GM19023 (cell line): Measurements from ENCODE around the gene ADAMTS1.
"Not testable (repeated sequence)": the region's sequence is repeated elsewhere in the genome, so short reads cannot be mapped to it uniquely, and the experiment has no call there.

ENCODE experiments used
- ATAC-seq: cut with Tn5 transposase; IDR thresholded peaks from one replicate; pipeline ENCODE4 v1.9.1; 2021; ENCODE audit warnings: mild to moderate bottlenecking, moderate library complexity; ENCODE audit not compliant: unreplicated experiment

Gene ADAMTS1

DNA sequence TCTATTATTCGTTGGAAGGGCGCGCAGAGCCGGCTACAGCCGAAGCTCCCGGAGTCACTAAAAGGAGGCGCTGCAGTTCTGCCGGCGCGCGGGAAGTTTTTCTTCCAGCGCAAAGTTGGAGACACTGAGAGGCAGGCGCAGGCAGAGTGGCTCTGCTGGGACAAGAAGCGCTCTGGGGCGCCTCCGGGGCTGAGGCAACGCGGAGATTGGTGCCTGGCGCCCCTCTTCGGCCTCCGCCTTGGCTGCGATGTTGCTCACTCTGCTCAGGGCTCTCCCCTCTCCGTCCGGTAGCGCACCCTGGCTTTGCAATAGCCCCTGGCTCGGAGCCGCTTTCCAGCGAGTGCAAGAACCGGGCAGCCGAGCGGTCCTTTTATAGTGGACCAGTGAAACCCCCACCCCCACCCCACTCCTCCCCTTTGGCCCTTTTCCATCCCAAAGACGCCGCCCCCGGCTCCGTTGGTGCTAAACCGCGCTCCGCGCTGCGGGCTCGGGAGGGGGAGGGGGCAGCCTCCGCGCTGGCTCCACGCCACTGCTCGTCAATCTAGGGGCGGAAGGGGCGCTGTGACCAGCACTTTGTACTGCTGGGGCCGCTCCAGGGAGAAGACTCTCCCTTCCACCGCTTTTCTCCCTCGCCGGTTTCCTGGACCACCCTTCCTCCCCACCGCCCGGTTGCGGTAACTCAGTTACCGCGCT lies at the start of gene ADAMTS1:
Gene ADAMTS1, minus strand, starts transcription at position 344 of the 693 bp plus-strand sequence. CDS start 455 bp downstream, outside the sequence.
- ATAC-seq = no peak

DNA sequence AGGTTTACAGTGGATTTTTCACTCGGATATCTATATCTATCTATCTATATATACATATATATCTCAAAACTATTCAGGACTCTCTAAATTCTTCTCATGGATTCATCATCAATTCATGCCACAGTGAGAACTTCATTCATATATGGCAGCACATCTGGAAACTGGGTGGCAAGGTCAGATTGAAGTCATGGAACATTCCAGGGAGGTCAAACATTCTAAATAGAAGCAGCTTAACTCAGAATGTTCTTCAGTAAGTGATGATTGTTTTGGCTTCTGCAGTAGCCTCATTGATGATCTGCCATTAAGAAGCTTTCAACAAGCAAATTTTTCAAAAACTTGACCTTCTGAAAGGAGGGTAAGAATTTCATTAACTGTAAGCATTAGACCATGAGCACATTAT lies 46.9 kb upstream of the ADAMTS1 start:
- ATAC-seq = no peak

DNA sequence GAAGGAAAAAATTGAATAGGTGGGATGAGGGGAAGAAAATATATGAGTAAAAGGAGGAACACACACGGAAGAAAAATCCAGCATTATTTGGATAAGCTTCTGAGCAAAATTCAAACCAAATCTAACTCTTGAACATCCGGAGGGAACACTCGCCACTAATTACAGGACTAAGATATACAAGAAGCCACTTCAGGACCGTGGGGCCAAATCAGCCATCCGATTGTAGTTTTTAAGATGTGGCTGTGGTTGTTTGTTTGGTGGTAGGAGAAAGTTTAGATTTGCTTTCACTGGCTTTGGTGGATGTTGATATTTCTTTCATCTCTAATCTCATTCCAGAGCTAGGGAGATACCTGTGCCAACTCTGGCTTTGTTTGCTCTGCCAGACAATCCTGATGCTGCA lies 43.7 kb upstream of the ADAMTS1 start:
- no peak for ATAC-seq

DNA sequence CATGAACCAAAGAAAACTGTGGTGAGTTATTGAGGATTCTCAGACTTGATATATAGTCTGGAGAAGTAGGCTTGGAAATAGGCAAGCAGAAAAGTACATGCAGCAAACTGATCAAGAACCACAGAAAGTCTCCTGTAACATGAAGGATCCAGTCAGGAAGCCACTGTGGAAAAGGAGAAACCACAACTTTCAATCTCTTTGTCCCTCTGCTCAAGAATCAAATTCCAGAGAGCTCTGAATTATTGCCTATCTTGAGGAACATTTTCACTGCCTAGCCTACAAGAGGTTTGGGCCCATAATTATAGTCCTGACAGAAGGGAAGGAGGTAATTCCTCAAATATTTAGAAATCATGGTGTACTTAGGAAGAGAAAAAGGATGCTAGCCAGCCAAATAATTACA lies 43.0 kb upstream of the ADAMTS1 start:
- no peak for ATAC-seq

DNA sequence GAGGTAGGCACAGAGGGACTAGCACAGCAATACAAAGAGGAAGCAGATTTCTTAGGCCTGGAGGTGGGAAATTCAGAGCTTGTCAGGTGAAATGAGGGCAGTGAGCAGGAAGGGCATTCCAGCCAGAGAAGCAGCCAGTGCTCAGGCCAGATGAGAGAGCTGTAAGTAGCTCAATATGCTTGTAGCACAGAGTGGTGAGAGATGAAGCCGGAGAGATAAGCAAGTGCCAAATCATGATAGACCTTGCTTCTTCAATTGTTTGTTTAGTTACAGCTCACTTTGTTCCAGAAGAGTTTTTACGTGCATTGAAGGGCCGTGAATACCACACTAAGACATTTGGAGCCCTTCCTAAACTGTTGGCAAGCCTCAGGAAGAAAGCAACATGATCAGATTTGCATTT lies 42.0 kb upstream of the ADAMTS1 start:
- ATAC-seq = no peak

DNA sequence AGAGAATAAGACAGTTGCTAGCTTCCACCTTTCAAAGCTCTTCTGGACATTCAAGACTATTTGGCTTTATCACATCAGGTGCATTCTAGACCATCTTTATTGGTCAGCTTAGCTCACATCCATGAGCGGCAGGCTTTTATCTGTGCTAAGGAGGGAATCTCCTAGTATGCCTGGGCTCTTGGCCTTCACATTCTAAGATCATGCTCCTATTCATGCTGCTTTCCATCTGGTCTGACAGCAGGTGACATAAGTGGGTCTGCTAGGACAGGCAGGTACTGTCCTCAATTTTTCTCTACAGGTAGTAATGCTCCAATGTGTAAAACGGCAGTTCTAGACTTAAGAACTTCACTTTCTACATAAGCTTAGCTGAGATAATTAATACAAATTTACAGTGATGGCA lies 39.2 kb upstream of the ADAMTS1 start:
- ATAC-seq = no peak

DNA sequence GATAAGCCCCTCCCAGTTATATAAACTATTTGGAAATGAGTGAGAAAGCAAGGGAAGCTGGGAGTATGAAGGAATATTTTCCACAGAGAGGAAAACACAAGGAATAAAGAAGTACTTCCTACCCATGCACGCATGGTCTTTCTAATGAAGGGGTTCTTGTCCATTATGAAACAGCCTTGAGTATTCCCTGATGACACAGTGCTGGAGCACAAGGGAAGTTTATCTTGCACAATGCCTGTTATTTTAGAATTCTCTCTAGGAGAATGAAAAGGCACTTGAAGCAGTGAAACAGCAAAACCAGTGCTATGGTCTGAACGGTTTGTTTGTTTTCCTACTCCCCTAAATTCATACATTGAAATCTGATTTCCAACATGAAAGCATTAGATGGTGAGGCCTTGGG lies 38.6 kb upstream of the ADAMTS1 start:
- no peak for ATAC-seq

DNA sequence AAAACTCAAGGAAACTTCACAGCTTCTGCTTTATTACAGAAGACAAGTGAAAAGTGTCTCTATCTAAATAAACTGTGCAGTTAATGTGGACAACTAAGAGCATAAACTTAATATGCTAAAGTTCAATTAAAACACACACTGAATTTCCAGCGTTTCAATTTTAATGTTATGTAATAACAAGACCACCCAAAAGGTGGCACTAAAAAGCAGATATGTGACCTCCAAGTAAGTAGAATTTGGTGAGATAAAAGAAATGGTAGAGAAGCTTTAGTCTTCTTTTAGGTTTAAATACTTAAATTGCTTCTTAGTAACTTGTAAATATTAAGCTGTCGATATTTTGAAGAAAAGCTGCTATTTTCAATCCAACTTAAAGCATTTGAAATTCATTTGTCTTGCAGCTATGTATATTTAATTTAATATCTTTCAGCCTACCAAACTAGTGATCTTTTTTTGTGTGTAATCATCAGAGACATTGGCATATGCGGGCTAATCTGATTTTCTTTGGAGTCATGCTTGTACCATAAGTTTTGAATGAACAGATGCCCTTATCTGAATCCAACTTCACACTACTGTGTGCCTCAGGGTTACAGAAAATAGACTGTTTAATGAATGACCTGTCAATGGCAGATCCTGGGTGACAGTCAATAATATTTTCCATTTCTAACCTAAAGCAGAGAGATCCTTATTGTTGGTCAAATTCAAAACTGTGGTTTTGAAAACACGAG lies 36.5 kb upstream of the ADAMTS1 start:
- no peak for ATAC-seq

DNA sequence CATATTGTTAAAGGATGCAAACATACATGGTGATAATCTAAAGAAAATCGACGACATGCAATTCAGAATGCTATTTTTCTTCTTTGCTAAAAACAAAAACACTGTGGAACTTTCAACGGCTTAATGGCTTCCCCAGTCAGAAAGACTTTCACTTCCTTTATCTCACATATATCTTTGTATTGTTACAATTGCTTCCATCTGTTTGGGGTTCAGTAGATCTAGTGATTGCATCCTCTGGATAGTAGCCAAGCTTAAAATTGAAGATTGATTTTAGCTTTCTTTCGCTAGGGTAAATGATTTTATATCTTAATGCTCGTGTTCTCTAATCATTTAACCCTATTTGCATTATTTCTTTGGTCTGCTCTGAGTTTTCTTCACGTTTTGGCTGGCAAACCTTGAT lies 31.8 kb upstream of the ADAMTS1 start:
- ATAC-seq = no peak

DNA sequence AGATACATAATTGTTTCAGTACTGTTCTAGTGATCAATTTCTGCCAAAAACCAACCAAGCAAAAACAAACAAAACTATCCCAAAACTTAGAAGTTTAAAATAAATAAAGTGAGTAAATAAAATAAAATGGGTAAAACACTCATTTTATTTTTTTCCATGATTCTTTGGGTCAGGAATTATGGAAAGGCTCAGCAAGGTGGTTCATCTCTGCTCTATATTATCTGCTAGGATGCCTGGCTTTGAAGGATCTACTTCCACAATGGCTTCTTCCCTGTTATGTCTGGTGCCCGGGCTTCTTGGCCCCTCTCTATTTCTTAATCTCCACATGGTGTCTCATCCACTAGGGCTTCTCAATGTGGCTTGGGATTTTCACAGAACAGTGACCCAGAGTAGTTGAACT lies 29.1 kb upstream of the ADAMTS1 start:
- no peak for ATAC-seq

DNA sequence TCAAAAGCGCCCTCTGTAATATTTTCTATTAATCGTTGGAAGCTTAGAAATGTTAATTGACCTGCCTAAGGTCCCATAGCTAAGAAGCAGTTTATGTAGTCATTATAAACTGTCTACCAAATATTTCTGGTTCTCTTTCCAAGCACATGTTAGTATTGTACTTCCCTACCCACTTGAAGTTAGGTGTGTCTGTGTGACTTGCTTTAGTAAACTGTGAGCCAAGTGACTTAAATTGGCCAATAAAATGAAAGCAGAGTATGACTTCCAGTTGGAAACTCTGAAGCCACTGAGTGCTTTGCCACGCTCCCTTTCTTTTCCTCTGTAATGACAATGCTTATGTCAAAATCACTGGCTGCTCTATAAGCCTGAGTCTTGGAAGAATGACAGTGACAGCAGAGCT lies 20.6 kb upstream of the ADAMTS1 start:
- ATAC-seq = no peak

DNA sequence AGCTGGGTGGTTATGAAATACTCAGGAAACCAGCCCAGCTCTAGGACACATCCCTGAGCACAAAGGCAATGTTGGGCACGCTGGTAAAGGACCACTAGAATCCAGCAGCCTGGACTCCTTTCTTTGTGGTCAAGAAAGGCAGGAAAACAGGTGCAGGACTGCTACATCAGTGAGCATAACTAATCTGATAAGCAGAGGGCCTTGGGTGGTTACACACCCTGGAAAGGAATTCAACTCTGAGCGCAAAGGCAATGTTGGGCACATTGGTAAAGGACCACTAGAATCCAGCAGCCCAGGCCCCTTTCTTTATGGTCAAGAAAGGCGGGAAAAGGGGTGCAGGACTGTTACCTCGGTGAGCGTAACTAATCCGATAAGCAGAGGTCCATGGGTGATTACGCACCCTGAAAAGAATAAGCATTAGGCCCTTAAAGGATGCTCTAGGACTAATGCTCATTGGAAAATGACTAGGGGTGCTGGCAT lies 11.7 kb upstream of the ADAMTS1 start:
- not testable (repeated sequence) for ATAC-seq

DNA sequence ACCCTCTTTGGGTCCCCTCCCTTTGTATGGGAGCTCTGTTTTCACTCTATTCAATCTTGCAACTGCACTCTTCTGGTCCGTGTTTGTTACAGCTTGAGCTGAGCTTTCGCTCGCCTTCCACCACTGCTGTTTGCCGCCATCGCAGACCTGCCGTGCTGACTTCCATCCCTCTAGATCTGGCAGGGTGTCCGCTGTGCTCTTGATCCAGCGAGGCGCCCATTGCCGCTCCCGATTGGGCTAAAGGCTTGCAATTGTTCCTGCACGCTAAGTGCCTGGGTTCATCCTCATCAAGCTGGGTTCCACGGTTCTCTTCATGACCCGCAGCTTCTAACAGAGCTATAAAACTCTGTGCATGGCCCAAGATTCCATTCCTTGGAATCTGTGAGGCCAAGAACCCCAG lies 9.5 kb upstream of the ADAMTS1 start:
- not testable (repeated sequence) for ATAC-seq

DNA sequence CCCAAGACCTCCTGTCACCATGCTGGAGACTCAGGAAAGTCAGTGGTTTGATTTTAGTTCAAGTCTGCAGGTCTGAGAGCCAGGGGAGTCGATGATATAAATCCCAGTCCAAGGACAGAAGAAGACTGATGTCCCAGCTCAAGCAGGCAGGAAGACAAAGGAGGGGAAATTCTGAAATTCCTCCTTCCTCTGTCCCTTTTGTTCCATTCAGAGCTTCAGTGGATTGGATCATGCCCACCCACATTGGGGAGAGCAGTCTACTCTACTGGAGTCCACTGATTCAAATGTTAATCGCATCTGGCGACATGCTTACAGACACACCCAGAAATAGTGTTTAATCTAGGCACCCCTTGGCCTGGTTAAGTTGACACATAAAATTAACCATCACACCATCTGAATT lies 7.2 kb upstream of the ADAMTS1 start:
- no peak for ATAC-seq

DNA sequence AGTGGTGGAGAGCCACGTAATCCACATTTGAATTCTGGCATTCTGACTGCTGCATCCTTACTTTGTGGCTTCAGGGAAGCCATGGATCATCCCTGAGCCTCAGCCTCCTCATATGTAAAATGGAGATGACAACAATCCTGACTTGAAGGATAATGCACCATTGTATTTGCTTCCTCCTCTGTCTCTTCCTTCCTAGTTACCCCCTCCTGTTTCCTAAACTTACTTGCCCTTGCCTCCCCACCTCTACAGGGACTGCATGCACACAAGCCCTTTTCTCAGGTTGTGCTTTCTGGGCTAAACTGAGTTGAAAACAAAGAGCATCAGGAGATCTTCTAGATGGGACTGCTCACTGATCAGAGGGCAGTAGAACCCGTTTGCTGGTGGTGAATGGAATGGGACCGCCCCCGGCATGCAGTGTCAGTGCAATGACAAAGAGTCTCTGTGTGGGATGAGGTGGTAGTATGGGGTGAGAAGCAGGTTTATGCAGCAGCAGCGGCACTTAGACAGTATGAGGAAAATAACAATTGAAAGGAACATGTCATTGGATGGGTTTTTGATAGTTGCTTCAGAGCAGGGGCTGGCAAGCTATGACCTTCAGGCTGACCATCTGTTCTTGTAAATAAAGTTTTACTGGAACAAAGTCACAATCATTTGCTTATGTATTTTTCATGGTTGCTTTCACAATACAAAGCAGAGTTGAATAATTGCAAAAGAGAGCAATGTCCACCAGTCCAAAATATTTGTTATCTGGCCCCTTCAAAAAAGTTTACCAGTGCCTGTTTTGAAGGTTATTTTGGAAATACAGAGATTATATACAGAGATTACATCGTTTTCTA lies 6.1 kb upstream of the ADAMTS1 start:
- no peak for ATAC-seq

DNA sequence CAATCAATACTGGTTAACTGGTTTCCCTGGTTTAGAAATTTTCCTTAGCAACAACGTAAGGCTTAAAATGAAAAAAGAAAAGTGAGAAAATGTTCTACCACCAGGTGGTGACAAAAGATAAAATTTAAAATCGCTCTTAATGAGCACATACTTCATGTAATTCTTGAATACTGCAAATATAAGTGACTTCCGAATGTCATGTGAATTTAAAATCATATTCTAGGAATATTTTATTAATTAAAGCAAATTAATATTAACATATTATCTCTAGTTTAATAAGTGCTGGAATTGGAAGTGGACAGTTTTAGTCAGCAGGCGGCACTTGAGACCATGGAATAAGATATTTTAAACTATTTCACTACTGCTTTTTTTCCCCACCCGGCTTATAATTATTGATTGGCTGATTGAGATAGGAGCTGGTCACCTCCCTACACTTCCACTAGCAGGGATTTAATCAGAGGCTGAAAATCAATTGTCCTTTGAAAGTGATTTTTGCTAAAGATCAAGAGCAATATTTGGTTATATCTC lies 5.0 kb upstream of the ADAMTS1 start:
- no peak for ATAC-seq

DNA sequence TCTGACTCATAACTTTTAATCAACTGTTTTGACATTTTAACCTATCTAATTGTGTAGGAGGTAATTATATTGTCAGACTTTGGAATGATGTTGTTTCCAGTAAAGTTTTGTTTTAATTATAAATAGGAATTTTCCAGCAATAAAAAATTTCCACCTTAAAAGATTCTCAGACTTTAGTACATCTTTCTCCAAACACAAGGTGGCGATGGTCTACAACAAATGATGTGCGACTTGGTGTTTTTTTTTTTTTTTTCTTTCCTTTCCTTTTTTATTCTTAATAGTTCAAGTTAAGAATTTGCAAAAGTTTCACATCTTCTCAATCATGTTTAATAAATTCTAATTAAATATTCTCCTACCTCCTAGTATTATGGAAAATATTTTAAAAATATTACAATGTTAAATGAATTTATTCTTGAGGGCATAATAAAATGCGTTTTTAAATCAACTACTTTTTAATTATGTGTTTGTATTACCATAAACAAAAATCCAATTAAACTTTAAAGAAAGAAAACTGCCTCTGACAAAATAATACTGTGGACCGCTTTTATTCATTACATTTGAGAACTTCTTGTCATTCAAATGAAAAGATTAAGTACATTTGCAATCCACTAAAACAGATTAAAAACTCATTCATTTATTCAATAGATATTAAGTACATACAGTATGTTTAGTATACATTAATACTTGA lies 4.4 kb upstream of the ADAMTS1 start:
- ATAC-seq = no peak

DNA sequence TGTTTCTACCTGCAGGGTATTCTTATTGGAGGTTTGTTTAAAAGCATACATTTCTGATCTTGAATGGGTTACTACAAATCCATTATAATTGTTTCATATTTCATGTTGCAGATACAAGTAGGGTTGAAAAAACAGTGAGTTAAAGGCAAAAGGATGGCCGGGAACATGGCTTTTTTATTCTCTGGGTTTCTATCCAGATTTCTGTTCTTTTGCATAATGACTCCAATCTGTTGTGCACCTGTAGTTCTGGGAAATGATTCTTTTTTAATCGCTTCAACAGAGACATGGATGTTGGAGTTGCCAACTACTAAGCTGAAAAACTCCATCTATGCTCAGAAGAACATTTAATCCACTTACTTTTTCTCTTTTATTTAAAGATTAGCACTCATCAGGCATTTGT lies 2.7 kb upstream of the ADAMTS1 start:
- no peak for ATAC-seq

DNA sequence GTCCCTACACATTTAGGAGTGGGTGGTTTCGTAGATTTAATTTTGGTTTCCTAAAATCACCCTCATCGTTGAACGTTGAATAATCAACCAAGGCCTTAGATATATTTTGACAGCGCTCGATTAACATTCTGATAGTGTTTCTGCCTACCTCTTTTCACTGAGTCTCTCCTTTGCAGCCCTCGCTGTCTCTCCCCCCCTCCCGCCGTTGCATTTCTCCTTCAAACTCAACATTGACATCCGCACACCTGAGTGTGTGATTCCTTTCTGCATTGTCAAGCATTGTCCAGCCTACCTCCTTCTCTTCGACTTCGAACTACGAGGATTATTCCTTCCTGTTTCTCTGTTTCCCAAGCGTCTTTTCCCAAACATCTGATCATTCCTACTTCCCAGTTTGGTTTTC lies 1.8 kb upstream of the ADAMTS1 start:
- ATAC-seq = no peak

DNA sequence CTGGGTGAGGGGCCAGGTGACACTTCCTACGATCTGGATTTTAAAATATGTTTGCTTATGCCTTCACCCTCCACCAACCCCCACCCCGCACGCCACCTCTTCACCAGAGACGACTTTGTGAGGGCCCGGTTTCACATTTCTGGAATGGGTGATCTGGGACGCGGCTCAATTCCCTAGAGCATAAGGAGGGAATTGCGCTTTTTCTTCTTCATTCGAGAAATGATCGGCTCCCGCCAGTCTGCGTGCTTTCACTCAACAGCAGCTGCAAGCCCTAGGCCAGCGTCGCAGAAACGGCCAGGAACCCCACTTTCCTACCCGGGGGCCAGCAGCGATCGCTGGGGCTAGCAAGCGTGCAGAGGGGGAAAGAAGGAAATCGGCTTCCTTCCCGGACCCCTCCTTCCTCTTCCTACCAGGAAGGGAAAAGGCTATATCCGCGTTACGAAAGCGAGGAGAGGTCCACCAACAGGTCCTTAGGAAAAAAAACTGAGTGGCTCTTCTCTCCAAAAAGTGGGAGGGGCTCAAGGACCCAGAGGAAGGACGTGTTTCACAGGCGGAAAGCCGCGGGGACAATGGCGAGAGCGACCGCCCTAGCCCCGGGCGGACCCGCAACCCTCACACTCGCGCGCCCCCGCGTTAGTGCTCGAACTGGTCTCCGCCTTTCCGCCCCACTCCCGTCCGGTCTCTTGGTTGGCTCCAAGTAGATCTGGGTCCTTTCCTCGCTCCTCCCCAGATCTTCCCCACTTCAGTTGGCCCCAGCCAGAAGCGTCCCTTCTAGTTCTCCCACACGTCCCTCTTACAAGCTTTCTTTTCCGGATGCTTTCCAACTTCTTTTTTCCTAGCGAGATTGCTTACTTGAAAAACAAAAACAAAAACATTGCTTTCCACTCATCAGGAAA lies 1.1 kb upstream of the ADAMTS1 start:
- ATAC-seq = no peak
